GM19468 (cell line): ENCODE results near the gene CDK5R2.
"Not testable (repeated sequence)": the region's sequence is repeated elsewhere in the genome, so short reads cannot be mapped to it uniquely, and the experiment has no call there.

Experiments
- ATAC-seq: cut with Tn5 transposase; IDR thresholded peaks from one replicate; pipeline ENCODE4 v1.9.1; 2021; ENCODE audit warnings: mild to moderate bottlenecking, moderate library complexity, moderate number of reproducible peaks; ENCODE audit not compliant: unreplicated experiment; ENCODE audit errors: extremely low read depth

CDK5R2 gene

DNA sequence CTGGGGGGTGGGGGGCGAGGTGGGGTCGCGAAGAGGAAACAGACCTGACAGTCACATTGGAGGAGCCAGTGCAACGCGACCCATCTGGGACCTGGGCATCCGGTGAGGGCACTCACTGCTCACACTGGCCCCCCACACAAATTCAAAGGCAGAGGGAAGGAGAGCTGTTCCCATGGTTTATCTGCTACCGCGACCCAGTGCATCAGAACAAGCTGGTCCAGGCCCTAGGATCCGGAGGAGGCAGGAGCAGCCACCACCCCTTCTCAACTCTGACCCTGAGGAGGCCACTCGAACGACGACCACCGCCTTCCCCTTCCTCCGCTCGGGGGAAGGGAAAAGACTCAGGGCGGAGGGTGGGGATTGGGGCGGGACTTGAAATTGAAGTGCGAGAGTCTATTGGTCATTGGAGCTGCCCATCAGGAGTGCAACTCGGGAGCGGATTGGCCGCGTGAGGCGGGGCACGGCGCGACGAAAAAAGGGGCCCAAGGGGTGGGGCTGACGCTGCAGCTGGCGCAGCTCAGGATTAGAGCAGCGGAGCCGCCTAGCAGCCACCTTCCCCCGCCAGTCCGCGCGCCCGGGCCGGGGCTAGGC lies at the start of gene CDK5R2:
Gene CDK5R2, plus strand, starts transcription at position 526 of the 591 bp plus-strand sequence. CDS start 155 bp downstream, outside the sequence.
- ATAC-seq: peak; percentile 80

DNA sequence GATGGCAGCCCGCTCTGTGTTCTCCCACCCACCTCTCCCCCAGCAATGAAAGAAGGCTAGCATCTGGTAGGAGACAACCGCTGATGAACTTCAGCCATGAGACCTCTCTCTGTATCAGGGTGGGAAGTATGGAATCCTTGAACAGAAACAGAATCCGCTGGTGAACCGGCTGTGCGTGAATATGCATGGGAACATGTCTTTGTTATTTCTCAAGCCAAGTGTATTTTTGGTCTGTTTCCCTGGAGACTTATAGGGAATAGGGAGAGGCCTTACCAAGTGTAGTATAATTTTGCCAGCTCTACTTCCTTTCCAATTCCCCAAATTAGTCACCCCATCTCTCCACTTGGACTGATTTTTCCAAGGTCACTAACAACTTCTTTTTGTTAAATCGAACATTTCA lies 48.7 kb upstream of the CDK5R2 start:
- no peak for ATAC-seq

DNA sequence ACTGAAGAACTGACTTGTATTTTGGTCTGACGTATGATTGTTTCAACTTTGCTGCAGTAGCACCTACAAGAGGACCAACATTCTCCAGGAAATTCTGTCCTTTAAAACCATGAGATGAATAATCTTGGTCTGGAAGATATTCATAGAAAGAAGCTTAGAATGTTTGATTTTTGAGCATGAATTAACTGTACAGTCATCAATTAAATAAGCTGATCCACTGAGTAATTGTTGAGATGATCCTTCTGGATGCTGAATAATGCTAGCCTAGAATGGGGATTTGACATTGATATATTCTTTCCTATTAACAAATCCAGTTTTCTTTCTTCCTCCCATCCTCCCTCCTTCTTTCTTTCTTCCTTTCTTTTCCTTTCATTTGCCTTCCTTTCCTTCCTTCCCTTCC lies 39.0 kb upstream of the CDK5R2 start:
- no peak for ATAC-seq

DNA sequence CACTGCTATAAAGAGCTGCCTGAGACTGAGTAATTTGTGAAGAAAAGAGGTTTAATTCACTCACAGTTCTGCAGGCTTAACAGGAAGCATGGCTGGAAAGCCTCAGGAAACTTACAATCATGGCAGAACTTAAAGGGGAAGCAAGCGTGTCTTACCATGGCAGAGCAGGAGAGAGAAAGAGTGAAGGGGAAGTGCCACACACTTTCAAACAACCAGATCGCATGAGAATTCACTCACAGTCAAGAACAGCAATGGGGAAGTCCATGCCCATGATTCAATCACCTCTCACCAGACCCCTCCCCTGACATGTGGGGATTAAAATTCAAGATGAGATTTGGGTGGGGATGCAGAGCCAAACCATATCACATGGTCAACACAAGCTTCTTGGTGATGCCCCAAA lies 34.7 kb upstream of the CDK5R2 start:
- no peak for ATAC-seq

DNA sequence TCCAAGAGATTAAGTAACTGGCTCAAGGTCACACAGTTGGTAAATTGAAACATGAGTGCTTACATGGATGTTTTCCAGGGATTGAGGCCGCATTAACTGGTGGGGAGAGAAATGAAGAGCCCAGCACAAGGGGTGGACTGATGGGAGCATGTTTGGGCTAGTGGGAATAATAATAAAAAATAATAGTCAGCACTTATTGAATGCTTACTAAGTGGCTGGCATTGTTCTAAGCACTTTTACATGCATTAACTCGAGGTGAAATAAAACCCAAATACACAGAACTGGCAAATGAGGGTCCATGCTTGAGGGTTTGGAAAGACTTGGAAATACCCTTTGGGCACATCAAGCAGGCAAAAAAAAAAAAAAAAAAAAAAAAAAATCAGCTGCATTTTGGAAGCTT lies 34.0 kb upstream of the CDK5R2 start:
- ATAC-seq: no peak

DNA sequence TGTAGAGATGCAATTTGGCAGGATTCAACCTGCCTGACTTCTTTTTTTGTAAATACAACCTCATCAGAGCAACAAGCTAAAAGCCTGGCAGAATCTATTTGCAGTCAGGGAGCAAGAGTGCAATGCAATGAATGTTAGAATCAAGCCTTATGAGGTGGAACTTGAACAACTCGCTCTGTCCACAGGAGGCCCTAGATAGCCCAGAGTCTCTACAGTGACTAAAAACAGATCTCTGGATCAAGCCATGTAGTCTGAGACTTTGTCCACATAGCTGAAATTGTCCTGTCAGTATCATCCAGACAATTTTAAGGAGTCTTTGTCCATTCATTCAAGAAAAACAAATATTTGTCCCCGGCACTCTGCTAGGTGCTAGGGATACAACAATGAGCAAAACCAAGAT lies 32.0 kb upstream of the CDK5R2 start:
- no peak for ATAC-seq

DNA sequence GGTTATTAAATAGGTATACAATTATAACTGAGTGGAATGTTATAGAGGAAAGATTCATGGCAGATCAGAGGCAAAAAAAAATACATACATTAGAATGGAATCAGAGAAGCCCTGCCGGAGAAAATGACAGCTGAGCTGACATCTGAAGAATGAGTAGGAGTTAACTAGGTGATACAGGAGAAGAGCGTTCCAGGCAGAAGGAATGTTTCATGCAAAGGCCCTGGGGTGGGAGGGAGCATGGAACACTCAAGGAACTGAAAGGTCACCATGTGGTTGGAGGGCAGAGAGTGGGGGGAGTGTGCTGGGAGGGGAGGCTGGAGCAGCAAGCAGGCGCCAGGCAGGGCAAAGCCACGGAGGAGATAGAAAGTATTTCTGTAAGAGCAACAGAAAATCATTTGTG lies 31.6 kb upstream of the CDK5R2 start:
- ATAC-seq: no peak

DNA sequence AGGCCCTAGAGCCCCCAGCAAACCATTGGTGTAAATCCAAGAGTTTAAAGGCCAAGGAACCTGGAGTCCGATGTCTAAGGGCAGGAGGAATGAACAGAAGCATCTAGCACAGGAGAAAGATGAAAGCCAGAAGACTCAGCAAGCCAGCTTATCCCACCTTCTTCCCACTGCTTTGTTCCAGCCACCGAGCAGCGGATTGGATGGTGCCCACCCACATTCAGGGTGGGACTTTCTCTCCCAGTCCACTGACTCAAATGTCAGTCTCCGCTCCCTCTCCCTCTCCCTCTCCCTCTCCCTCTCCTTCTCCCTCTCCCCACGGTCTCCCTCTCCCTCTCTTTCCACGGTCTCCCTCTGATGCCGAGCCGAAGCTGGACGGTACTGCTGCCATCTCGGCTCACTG lies 29.0 kb upstream of the CDK5R2 start:
- ATAC-seq: not testable (repeated sequence)

DNA sequence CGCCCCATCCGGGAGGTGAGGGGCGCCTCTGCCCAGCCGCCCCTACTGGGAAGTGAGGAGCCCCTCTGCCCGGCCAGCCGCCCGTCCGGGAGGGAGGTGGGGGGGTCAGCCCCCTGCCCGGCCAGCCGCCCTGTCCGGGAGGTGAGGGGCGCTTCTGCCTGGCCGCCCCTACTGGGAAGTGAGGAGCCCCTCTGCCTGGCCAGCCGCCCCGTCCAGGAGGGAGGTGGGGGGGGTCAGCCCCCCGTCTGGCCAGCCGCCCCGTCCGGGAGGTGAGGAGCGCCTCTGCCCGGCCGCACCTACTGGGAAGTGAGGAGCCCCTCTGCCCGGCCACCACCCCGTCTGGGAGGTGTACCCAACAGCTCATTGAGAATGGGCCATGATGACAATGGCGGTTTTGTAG lies 27.7 kb upstream of the CDK5R2 start:
- not testable (repeated sequence) for ATAC-seq

DNA sequence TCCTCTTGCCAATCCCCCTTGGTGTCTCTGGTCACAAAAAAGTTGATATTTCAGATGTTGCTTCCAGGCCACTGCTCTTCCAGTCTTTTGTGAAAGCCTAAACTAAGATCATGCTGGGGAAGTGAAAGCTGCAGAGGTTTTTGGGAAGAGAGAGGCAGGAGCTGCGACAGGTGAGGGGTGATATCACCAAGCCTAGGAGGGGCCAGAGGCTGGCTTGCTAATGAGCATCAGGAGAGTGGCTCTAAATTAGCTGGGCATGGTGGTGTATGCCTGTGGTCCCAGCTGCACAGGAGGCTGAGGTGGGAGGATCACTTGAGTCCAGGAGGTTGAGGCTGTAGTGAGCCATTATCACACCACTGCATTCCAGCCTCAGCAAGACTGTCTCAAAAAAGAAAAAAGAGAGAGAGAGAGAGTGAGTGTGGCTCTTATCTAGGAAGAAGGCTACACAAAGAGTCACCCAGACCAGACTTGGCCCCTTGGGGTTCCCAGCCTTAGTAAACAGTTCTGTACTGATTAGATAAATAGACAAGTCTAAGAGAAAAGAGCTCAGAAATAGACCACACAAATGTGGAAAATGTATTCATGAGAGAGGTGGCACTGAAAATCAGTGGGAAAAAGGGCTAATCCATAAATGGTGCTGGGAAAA lies 14.6 kb upstream of the CDK5R2 start:
- ATAC-seq: no peak

DNA sequence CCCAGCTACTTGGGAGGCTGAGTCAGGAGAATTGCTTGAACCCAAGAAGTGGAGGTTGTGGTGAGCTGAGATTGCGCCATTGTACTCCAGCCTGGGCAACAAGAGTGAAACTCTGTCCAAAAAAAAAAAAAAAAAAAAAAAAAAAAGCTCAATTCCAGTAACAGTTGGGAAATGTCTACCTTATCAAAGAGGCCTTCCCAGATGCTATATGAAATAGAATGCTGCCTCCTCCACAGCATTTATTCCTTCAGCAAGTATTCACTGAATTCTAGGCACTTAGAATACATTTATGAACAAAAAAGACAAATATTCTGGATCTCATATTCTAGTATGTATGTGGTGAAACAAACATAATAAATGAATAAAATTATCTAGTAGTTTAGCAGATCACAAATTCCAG lies 12.8 kb upstream of the CDK5R2 start:
- ATAC-seq: no peak

DNA sequence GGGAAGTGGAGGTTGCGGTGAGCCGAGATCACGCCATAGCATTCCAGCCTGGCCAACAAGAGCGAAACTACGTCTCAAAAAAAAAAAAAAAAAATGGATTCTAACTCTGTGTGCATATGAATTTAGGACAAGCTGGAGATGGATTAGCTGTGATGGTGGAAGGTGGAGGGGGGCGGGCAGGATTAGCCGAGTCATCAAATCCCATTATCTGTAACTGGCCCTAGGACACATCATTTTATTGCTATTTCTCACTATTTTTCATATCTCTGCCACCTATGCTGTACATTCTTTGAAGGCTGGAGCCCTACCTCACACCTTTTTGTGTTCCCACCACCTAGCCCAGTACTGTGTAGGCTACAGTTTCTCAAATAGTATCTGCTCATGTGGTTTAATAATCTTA lies 7.3 kb upstream of the CDK5R2 start:
- no peak for ATAC-seq

DNA sequence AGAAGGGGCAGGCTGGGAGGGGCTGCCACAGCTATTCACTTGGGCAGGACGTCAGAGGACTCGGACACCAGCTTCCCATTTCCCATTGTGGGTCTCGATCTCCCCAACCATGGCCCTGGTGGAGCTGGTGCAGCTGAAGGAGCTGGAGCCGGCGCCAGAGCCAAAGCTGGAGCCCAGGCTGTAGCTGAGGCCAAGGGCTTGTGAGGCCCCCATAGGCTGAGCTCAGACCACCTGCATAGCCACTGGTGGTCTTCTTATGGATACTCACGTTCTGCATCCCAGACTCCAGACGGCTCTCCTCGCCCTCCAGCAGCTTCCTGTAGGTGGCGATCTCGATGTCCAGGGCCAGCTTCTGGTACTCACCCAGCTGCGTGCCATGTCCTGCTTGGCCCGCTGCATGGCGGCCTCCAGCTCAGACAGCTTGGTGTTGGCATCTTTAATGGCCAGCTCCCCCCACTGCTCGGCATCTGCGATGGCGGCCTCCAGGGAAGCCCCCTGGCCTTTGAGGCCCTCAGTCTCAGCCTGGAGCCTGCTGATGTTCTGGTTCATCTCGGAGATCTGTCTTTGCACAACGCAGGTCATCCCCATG lies 6.0 kb upstream of the CDK5R2 start:
- no peak for ATAC-seq

DNA sequence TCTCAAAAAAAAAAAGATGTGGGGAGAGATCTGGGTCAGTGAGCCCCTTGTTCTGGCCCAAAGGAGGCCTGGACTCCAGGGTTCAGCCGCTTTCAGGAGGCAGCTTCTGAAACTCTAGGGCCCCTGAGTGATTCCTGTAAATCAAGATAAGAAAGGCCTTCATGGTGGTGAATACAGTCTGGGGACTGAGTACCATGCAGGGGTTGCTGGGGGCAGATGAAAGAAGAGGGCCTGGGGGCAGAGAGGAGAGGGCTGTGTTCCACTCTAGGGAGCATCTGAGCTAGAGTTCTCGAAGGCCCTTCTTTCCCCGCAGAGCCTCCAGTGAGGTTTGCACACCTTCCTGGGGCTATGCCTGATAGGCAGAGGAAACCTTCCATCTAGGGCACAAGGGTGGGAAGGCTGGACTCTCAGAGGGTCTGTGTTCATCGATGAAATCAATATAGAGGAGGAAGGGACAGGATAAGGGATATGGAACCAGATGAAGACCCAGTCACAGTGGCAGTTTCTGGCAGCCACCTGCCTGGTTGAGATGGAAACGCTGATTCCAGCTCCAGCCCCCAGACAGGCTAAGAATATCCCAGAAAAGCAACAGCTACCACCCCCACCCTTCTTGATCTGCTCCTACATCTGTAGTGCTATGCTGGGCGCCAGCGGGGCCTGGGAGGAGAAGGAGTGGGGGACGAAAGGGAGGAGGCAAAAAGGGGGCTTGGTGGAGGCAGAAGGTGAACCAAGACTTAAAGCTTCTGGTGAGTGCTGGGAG lies 4.7 kb upstream of the CDK5R2 start:
- no peak for ATAC-seq

DNA sequence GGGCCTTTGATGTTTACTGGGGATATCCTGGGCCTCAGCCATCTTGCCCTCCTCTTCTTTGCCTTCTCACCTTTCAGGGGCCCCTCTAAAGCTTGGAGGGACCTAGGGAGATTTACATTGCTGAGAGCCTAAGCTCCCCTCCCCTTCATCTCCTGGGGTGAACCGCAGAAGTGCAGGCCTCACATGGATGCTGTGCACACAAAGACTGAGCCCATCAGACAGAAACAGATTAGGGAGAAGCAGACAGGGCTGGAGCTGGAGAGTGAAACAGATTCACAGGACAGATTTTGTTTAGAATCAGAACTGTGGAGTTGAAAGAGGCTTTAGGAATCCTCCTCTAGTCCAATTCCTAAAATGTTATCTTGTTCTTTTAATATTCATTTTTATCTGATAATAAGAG lies 3.4 kb upstream of the CDK5R2 start:
- no peak for ATAC-seq

DNA sequence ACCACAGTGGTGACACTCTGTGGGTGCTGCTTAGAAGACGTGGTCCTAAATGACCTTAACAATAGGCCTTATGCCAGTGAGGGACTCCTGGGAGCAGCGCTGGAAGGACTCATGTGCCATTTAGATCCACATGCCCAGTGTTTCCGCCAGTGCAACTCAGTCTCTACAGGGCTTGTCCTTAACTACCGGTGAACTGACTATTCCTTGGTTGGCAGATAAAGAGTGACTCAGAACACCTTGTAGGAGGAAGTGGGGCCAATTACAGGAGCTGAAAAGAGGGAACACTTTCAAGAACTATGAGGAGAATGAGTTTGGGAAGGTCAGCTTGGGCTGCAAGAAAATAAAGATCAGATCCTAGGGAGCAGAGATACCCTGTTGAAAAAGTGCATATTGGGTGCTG lies 1.8 kb upstream of the CDK5R2 start:
- ATAC-seq: no peak

DNA sequence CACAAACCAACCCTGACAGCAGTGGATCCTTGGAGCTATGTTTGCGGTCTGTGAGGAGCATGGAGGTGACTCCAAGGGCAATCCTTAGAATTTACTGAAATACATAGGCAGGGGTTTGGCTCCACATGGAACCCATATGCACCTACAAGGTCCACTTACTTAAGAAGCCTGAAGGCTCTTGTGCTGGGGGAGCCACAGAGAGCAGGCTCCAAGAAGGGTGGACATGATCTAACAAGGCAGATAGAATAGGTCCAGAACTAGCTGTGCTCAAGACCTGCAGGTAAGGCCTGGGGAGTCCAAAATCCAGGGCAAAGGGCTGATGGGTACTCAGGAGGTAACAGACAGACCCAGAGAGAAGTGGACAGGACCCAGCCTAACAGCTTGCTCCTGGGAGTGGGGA lies 1.2 kb upstream of the CDK5R2 start:
- no peak for ATAC-seq

DNA sequence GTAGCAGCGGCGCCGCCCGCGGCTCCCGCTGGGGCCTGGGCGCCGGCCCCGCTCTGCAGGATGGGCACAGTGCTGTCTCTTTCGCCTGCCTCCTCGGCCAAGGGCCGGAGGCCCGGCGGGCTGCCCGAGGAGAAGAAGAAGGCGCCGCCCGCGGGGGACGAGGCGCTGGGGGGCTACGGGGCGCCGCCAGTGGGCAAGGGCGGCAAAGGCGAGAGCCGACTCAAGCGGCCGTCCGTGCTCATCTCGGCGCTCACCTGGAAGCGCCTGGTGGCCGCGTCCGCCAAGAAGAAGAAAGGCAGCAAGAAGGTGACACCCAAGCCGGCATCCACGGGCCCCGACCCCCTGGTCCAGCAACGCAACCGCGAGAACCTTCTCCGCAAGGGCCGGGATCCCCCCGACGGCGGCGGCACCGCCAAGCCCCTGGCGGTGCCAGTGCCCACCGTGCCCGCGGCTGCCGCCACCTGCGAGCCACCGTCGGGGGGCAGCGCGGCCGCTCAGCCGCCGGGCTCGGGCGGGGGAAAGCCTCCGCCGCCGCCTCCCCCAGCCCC lies 369 bp downstream of the CDK5R2 start:
- no peak for ATAC-seq

DNA sequence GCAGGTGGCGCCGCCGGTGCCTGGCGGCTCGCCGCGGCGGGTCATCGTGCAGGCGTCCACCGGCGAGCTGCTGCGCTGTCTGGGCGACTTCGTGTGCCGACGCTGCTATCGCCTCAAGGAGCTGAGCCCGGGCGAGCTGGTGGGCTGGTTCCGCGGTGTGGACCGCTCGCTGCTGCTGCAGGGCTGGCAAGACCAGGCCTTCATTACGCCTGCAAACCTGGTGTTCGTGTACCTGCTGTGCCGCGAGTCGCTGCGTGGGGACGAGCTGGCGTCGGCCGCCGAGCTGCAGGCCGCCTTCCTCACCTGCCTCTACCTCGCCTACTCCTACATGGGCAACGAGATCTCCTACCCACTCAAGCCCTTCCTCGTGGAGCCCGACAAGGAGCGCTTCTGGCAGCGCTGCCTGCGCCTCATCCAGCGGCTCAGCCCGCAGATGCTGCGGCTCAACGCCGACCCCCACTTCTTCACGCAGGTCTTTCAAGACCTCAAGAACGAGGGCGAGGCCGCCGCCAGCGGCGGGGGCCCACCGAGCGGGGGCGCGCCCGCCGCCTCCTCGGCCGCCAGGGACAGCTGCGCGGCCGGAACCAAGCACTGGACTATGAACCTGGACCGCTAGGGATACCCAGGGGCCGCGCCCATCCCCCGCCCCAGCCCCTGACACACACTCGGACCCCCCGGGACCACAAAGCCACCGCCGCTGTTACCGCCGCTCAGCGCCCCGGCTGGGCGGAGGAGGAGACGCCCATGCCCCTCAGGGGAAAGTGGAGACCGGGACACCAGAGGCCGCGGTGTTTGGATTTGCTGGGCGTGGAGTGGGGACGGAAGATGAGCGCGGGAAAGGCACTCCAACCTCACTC lies 1.1 kb downstream of the CDK5R2 start:
- no peak for ATAC-seq

DNA sequence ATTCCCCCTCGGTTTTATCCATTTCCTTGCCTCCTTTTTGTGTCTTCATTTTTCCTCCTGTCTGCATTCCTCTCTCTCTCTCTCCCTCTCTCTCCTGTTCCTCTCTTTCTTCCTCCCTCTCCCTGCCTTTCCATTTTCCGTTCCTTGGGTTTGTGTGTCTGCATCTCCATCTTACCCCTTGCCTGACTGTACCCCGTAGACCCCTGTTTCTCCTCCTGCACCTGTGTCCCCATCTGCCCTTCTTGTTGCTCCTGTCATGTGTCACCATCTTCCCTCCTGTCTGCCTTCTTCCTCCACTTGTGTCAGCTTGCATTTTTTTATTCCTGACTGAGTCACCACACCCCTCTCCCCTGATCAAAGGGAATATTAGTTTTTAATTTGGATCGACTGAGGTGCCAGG lies 1.8 kb downstream of the CDK5R2 start:
- no peak for ATAC-seq
